ENCODE data around the gene OR8B12.

- TF ChIP-seq, protein P1, sequence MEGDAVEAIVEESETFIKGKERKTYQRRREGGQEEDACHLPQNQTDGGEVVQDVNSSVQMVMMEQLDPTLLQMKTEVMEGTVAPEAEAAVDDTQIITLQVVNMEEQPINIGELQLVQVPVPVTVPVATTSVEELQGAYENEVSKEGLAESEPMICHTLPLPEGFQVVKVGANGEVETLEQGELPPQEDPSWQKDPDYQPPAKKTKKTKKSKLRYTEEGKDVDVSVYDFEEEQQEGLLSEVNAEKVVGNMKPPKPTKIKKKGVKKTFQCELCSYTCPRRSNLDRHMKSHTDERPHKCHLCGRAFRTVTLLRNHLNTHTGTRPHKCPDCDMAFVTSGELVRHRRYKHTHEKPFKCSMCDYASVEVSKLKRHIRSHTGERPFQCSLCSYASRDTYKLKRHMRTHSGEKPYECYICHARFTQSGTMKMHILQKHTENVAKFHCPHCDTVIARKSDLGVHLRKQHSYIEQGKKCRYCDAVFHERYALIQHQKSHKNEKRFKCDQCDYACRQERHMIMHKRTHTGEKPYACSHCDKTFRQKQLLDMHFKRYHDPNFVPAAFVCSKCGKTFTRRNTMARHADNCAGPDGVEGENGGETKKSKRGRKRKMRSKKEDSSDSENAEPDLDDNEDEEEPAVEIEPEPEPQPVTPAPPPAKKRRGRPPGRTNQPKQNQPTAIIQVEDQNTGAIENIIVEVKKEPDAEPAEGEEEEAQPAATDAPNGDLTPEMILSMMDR (IDR thresholded peaks at IDR 0.05): no peak
- no peak for TF ChIP-seq POLR2A (IDR thresholded peaks at IDR 0.05)
Measured at GRCh38 chr11:124581817-124582216, 38.4 kb upstream of the OR8B12 start.
